NCI-H1436 (cell line): ENCODE results near the gene KDM1B.
"Not testable (repeated sequence)": the region's sequence is repeated elsewhere in the genome, so short reads cannot be mapped to it uniquely, and the experiment has no call there.

Source experiments
- DNase-seq: peaks from one replicate; lab custom pipeline; 2025; lab: John Stamatoyannopoulos, UW

The KDM1B gene

GRCh38 chr6:18155150-18155863 is at the start of gene KDM1B:
Gene KDM1B (plus strand): TSS chr6:18155422. CDS start chr6:18159896, 4,474 bp downstream.
- peak; percentile 97 for DNase-seq

- DNase-seq = no peak
Observed at GRCh38 chr6:18107061-18107460, 48.2 kb upstream of the KDM1B start.

- DNase-seq = no peak
Observed at GRCh38 chr6:18110162-18110561, 45.1 kb upstream of the KDM1B start.

GRCh38 chr6:18115356-18115755 is 39.9 kb upstream of the KDM1B start:
- DNase-seq = no peak

- no peak for DNase-seq
Observed at GRCh38 chr6:18117136-18117535, 38.1 kb upstream of the KDM1B start.

GRCh38 chr6:18118330-18118729 is 36.9 kb upstream of the KDM1B start:
- DNase-seq = no peak

- DNase-seq = no peak
Observed at GRCh38 chr6:18119236-18119635, 36.0 kb upstream of the KDM1B start.

GRCh38 chr6:18121580-18122127 is 33.6 kb upstream of the KDM1B start:
- DNase-seq = no peak

GRCh38 chr6:18122128-18123093 is 32.8 kb upstream of the KDM1B start, which contains the start of gene NHLRC1:
Gene NHLRC1 (minus strand): TSS chr6:18122677. CDS start chr6:18122606, 71 bp downstream.
- no peak for DNase-seq

GRCh38 chr6:18126121-18126520 is 29.1 kb upstream of the KDM1B start:
- DNase-seq = no peak

- no peak for DNase-seq
Observed at GRCh38 chr6:18132346-18132745, 22.9 kb upstream of the KDM1B start.

- no peak for DNase-seq
Observed at GRCh38 chr6:18135171-18135570, 20.1 kb upstream of the KDM1B start.

- no peak for DNase-seq
Observed at GRCh38 chr6:18136260-18136659, 19.0 kb upstream of the KDM1B start.

- no peak for DNase-seq
Observed at GRCh38 chr6:18138906-18139305, 16.3 kb upstream of the KDM1B start.

- DNase-seq = no peak
Observed at GRCh38 chr6:18139935-18140621, 15.1 kb upstream of the KDM1B start.

- peak; percentile 53 for DNase-seq
Observed at GRCh38 chr6:18141805-18142590, 13.2 kb upstream of the KDM1B start.

GRCh38 chr6:18142591-18142861 is 12.7 kb upstream of the KDM1B start:
- no peak for DNase-seq

- DNase-seq = no peak
Observed at GRCh38 chr6:18147160-18147559, 8.1 kb upstream of the KDM1B start.

- no peak for DNase-seq
Observed at GRCh38 chr6:18147616-18148015, 7.6 kb upstream of the KDM1B start.

GRCh38 chr6:18148304-18149025 is 6.8 kb upstream of the KDM1B start:
- DNase-seq = no peak

- not testable (repeated sequence) for DNase-seq
Observed at GRCh38 chr6:18151391-18151790, 3.8 kb upstream of the KDM1B start.
